Measurements from ENCODE around the gene ABHD15. TPM values are rescaled to one million over a fixed set of nuclear protein-coding genes. Genes with fewer than 3 reads are reported as not detected.

ABHD15 gene
- total and polyA plus RNA-seq, 9 of the 15 experiments (the other 6 are each of a cell fraction or from before 2014, with no cell fraction given) = 0.85 to 4.2 (median 2.1) TPM

GRCh38 chr17:29572691-29573557 lies 6.1 kb upstream of the ABHD15 start (continued):
- TF ChIP-seq ZNF592 (IDR thresholded peaks at IDR 0.05) (0 out of 2 replicates have a peak, but pooled peaks have one; percentile 64), ZSCAN32 (CRISPR knock-in tag; IDR thresholded peaks at IDR 0.05) (no peak), SRSF7 (optimal IDR thresholded peaks at IDR 0.05; ENCODE audit: low read depth, low read length) (no peak), POLR2A (conservative IDR thresholded peaks at IDR 0.05) (no peak), SMC3 (conservative IDR thresholded peaks at IDR 0.05; ENCODE audit: insufficient read depth, low read depth, low read length) (peak; percentile 60; the same call in 1 of the 2 replicates), MXD1 (CRISPR knock-in tag; IDR thresholded peaks at IDR 0.05; ENCODE audit: borderline replicate concordance, poor library complexity, severe bottlenecking) (peak; percentile 13), BHLHE40 (IDR thresholded peaks at IDR 0.05; ENCODE audit: low read length) (0 out of 2 replicates have a peak, but pooled peaks have one; percentile 15), CREB3L1 (IDR thresholded peaks at IDR 0.05; ENCODE audit: borderline replicate concordance, low read depth) (peak; percentile 97), CEBPG (CRISPR knock-in tag; IDR thresholded peaks at IDR 0.05) (no peak), CEBPG (tag; conservative IDR thresholded peaks at IDR 0.05 in 1 of 2, IDR thresholded peaks at IDR 0.05 in 1 of 2) (no peak), MAZ (CRISPR knock-in tag; conservative IDR thresholded peaks at IDR 0.05 in 1 of 2, IDR thresholded peaks at IDR 0.05 in 1 of 2) (peak in 1 of 2 experiments; percentile 37; a peak in 1 of 4 replicates), SMARCA5 (IDR thresholded peaks at IDR 0.05) (no peak)
- TF ChIP-seq, protein P1, sequence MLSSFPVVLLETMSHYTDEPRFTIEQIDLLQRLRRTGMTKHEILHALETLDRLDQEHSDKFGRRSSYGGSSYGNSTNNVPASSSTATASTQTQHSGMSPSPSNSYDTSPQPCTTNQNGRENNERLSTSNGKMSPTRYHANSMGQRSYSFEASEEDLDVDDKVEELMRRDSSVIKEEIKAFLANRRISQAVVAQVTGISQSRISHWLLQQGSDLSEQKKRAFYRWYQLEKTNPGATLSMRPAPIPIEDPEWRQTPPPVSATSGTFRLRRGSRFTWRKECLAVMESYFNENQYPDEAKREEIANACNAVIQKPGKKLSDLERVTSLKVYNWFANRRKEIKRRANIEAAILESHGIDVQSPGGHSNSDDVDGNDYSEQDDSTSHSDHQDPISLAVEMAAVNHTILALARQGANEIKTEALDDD (IDR thresholded peaks at IDR 0.05) = no peak
- TF ChIP-seq, protein P2, sequence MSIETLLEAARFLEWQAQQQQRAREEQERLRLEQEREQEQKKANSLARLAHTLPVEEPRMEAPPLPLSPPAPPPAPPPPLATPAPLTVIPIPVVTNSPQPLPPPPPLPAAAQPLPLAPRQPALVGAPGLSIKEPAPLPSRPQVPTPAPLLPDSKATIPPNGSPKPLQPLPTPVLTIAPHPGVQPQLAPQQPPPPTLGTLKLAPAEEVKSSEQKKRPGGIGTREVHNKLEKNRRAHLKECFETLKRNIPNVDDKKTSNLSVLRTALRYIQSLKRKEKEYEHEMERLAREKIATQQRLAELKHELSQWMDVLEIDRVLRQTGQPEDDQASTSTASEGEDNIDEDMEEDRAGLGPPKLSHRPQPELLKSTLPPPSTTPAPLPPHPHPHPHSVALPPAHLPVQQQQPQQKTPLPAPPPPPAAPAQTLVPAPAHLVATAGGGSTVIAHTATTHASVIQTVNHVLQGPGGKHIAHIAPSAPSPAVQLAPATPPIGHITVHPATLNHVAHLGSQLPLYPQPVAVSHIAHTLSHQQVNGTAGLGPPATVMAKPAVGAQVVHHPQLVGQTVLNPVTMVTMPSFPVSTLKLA (conservative IDR thresholded peaks at IDR 0.05) = peak; percentile 74 to 89
- TF ChIP-seq, protein P3, sequence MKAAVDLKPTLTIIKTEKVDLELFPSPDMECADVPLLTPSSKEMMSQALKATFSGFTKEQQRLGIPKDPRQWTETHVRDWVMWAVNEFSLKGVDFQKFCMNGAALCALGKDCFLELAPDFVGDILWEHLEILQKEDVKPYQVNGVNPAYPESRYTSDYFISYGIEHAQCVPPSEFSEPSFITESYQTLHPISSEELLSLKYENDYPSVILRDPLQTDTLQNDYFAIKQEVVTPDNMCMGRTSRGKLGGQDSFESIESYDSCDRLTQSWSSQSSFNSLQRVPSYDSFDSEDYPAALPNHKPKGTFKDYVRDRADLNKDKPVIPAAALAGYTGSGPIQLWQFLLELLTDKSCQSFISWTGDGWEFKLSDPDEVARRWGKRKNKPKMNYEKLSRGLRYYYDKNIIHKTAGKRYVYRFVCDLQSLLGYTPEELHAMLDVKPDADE (conservative IDR thresholded peaks at IDR 0.05; ENCODE audit: control insufficient read depth, low read depth, low read length) = peak; percentile 50; the same call in 1 of the 2 replicates
